Left ventricle myocardium inferior (tissue), 1 donor: ENCODE results near the gene TOX3. TPM values are rescaled to one million over a fixed set of nuclear protein-coding genes. Genes with fewer than 3 reads are reported as not detected.

ENCODE experiments used
- DNase-seq: peaks from one replicate; pipeline ENCODE4 v3.0.0-alpha.2; 2020
- H3K27ac ChIP-seq: fragments of 200-600 bp; replicated peaks from 2 replicates; pipeline ENCODE4 v1.8.0; 2021
- H3K27me3 ChIP-seq: fragments of 200-600 bp; 2 replicates; pipeline ENCODE4 v1.8.0; 2021; ENCODE audit warnings: low read depth
- H3K36me3 ChIP-seq: fragments of 200-600 bp; 2 replicates; pipeline ENCODE4 v1.8.0; 2021
- H3K4me1 ChIP-seq: fragments of 200-600 bp; 2 replicates; pipeline ENCODE4 v1.8.0; 2021
- H3K4me3 ChIP-seq: fragments of 200-600 bp; 2 replicates; pipeline ENCODE4 v1.8.0; 2021; ENCODE audit warnings: mild to moderate bottlenecking, moderate library complexity
- H3K9me3 ChIP-seq: fragments of 200-600 bp; replicated peaks from 2 replicates; pipeline ENCODE4 v1.8.0; 2021
- intact Hi-C: fragments of 100-400 bp; cut with micrococcal nuclease; formaldehyde crosslinking; loops from one replicate; pipeline ENCODE4 v1.11.0; 2022
- total RNA-seq: library from RNA; stranded (reverse); fragmentation: NEBNext Ultra II Directional; extraction: Animal tissue kit (Norgen Biotek cat#: 25700); gene quantifications from one replicate; pipeline ENCODE4 v1.2.1, GENCODE V29; 2021
- TF ChIP-seq, protein P1 (sequence below): fragments of 200-600 bp; IDR thresholded peaks from 2 replicates; pipeline ENCODE4 v1.8.0; 2021; ENCODE audit warnings: antibody characterized with exemption, mild to moderate bottlenecking, borderline replicate concordance
- donor health status: DM: no; HTN: yes; CAD: no; lungs with severe emphysema.

TOX3 gene
- total RNA-seq, 1 donor from 2014 or later: not detected

- Histone ChIP-seq H3K27me3 (no peaks in the 10 kb centered on the region), H3K9me3 (no peaks in the 10 kb centered on the region), H3K36me3 (no peaks in the 10 kb centered on the region), H3K4me3 (no peak overlapping the region), H3K4me1 (no peaks in the 10 kb centered on the region), H3K27ac (no peak overlapping the region)
- intact Hi-C loops: no loop called here
- TF ChIP-seq, protein P1, sequence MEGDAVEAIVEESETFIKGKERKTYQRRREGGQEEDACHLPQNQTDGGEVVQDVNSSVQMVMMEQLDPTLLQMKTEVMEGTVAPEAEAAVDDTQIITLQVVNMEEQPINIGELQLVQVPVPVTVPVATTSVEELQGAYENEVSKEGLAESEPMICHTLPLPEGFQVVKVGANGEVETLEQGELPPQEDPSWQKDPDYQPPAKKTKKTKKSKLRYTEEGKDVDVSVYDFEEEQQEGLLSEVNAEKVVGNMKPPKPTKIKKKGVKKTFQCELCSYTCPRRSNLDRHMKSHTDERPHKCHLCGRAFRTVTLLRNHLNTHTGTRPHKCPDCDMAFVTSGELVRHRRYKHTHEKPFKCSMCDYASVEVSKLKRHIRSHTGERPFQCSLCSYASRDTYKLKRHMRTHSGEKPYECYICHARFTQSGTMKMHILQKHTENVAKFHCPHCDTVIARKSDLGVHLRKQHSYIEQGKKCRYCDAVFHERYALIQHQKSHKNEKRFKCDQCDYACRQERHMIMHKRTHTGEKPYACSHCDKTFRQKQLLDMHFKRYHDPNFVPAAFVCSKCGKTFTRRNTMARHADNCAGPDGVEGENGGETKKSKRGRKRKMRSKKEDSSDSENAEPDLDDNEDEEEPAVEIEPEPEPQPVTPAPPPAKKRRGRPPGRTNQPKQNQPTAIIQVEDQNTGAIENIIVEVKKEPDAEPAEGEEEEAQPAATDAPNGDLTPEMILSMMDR: no peak
- no peak for DNase-seq
Measured at GRCh38 chr16:52408191-52408845, 138.6 kb downstream of the TOX3 start.

- intact Hi-C loops: no loop called here
- TF ChIP-seq, protein P1: no peak
- Histone ChIP-seq H3K4me1 (no peaks in the 10 kb centered on the region), H3K27ac (no peak overlapping the region), H3K27me3 (no peaks in the 10 kb centered on the region), H3K9me3 (no peaks in the 10 kb centered on the region), H3K36me3 (no peaks in the 10 kb centered on the region), H3K4me3 (no peak overlapping the region)
- no peak for DNase-seq
Measured at GRCh38 chr16:52407778-52408177, 139.2 kb downstream of the TOX3 start.

GRCh38 chr16:52405441-52405840 is 141.5 kb downstream of the TOX3 start:
- Histone ChIP-seq H3K36me3 (no peaks in the 10 kb centered on the region), H3K4me1 (no peaks in the 10 kb centered on the region), H3K4me3 (no peak overlapping the region), H3K9me3 (no peaks in the 10 kb centered on the region), H3K27me3 (no peaks in the 10 kb centered on the region), H3K27ac (no peak overlapping the region)
- TF ChIP-seq, protein P1: no peak
- intact Hi-C loops: no loop called here
- no peak for DNase-seq

DNA sequence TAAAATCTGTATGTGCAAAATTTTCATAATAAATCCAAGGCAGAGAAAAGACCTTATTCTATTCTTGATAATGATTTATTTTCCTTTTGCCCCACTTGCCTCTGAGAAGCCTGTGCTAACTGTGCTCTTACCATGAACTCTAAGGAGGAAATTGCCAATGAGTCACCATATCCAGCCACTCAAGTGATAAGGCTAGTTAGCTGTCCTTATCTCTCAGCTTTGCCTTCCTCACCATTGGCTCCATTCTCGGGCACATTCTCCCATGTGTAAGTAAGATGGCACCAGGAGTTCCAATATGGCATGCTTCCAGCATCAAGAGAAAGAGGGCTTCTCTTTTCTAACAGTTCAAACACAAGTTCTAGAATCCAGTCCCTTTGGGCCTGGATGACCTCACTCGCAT is 142.4 kb downstream of the TOX3 start:
- Histone ChIP-seq H3K4me3 (no peak overlapping the region), H3K27ac (no peak overlapping the region), H3K9me3 (no peaks in the 10 kb centered on the region), H3K36me3 (no peaks in the 10 kb centered on the region), H3K27me3 (no peaks in the 10 kb centered on the region), H3K4me1 (no peaks in the 10 kb centered on the region)
- intact Hi-C loops: no loop called here
- TF ChIP-seq, protein P1: no peak
- no peak for DNase-seq

DNA sequence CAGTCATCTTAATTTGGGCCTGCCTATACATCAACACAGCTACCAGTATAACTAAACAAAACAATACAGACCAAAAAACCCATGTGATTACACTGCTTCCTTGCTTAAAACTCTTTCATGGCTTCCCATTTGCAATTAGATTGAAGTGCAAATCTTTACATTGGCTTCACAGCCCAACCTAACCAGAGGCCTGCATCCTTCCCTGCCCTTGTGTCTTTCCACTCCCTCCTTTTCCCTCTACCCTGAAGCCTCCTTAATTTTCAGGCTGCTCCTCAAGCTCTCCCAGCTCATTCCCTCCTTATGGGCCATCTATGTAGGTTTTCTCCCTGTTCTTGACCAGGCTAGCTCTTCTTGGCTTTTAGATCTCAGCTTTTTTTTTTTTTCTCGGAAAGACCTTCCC is 147.8 kb downstream of the TOX3 start:
- Histone ChIP-seq H3K9me3 (no peaks in the 10 kb centered on the region), H3K36me3 (no peaks in the 10 kb centered on the region), H3K27me3 (no peaks in the 10 kb centered on the region), H3K4me3 (no peak overlapping the region), H3K27ac (no peak overlapping the region), H3K4me1 (no peaks in the 10 kb centered on the region)
- intact Hi-C loops: no loop called here
- TF ChIP-seq, protein P1: no peak
- no peak for DNase-seq
